ENCODE data around the gene HSD11B2. TPM values are rescaled to one million over a fixed set of nuclear protein-coding genes. Genes with fewer than 3 reads are reported as not detected.
A peak's percentile ranks its signal among the peaks of the same experiment; 100 is the strongest.

The HSD11B2 gene
- total RNA-seq, 1 experiment from 2014 or later = 33.4 TPM

DNA sequence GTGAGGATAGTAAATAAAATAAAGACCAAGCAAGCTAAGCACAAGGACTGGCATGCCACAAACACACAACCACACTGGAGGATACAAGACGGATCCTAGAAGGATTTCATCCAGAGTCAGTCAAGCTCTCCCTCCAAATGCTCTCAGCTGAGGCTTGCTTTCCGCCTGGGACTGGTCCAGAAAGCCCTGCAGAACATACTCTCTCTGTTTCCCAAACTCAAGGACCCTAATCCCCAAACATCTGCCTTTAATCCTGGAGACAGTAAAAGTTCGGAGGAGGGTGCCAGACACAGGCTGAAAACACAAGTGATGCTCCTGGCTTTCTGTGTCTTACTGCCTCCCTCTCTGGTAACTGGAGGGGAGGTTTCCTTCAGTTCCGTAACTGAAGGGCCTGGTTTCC lies 5.3 kb upstream of the HSD11B2 start (continued):
- TF ChIP-seq, protein P1, sequence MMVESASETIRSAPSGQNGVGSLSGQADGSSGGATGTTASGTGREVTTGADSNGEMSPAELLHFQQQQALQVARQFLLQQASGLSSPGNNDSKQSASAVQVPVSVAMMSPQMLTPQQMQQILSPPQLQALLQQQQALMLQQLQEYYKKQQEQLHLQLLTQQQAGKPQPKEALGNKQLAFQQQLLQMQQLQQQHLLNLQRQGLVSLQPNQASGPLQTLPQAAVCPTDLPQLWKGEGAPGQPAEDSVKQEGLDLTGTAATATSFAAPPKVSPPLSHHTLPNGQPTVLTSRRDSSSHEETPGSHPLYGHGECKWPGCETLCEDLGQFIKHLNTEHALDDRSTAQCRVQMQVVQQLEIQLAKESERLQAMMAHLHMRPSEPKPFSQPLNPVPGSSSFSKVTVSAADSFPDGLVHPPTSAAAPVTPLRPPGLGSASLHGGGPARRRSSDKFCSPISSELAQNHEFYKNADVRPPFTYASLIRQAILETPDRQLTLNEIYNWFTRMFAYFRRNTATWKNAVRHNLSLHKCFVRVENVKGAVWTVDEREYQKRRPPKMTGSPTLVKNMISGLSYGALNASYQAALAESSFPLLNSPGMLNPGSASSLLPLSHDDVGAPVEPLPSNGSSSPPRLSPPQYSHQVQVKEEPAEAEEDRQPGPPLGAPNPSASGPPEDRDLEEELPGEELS (CRISPR knock-in tag; IDR thresholded peaks at IDR 0.05) = no peak
- TF ChIP-seq ZNF263 (CRISPR knock-in tag; IDR thresholded peaks at IDR 0.05; ENCODE audit: low read depth) = no peak

DNA sequence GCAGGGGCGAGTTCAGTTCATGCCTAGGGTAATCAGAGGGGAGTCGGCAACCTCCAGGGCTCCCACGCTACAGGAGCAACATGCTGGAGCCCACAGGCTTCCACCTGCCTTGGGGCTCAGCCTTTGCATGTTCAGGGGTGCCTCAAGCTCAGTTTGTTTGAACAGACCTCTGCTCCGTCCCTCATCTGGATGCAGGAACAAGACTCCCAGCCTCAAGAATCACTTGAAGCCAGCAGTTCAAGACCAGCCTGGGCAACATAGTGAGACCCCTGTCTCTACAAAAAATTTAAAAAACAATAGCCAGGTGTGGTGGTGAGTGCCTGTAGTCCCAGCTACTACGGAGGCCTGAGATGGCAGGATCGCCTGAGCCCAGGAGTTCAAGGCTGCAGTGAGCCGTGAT lies 4.9 kb upstream of the HSD11B2 start:
- Mint-ChIP-seq H3K4me1 (peaks cover 85% of the 10 kb centered on the region), H3K27me3 (ENCODE audit: low read depth) (peaks cover 12% of the 10 kb centered on the region), H3K27ac (no peak overlapping the region), H3K9me3 (no peaks in the 10 kb centered on the region), H3K4me3 (no peak overlapping the region), H3K36me3 (no peaks in the 10 kb centered on the region)
- no peak for DNase-seq (ENCODE audit: low spot score)
- ChIA-PET POLR2A (no interaction called here), CTCF (interaction anchor here (1.0 to 10.4 kb wide), 9 partner anchors 9 to 165 kb away, joined by 3 to 234 read pairs (median 13); partner anchors contain the start of genes ATP6V0D1 and TPPP3)
- TF ChIP-seq ZNF121 (CRISPR knock-in tag; IDR thresholded peaks at IDR 0.05) (peak; percentile 97), OVOL2 (CRISPR knock-in tag; IDR thresholded peaks at IDR 0.05; ENCODE audit: borderline replicate concordance) (no peak), GRHL2 (CRISPR knock-in tag; IDR thresholded peaks at IDR 0.05; ENCODE audit: insufficient replicate concordance, severe bottlenecking) (no peak)
- ATAC-seq = no peak

DNA sequence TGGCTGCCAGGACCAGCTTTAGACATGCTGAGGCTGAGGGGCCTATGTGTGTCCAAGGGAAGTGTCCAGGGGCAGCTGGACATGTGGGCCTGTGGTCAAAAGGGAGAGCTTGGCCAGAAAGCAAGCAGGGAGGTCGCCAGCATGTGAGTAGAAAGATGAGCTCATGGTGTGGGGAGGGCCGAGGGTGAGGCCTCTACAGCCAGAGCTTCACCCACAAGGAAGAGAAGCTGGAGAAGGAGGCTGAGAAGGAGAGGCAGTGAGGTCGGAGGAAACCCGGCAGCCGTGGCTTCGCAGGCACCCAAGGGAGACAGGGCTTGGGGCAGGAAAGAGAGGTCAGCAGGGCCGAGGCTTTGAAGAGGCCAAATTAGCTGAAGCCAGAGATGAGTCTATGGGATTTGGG lies 4.0 kb upstream of the HSD11B2 start:
- TF ChIP-seq ZNF423 (CRISPR knock-in tag; IDR thresholded peaks at IDR 0.05) (no peak), JAZF1 (CRISPR knock-in tag; IDR thresholded peaks at IDR 0.05) (no peak), CREB1 (CRISPR knock-in tag; IDR thresholded peaks at IDR 0.05) (no peak), FOXP1 (CRISPR knock-in tag; IDR thresholded peaks at IDR 0.05; ENCODE audit: borderline replicate concordance) (no peak), RORB (CRISPR knock-in tag; IDR thresholded peaks at IDR 0.05) (no peak), MYBL2 (CRISPR knock-in tag; IDR thresholded peaks at IDR 0.05) (no peak), ETV6 (CRISPR knock-in tag; IDR thresholded peaks at IDR 0.05) (no peak)
- TF ChIP-seq, protein P2, sequence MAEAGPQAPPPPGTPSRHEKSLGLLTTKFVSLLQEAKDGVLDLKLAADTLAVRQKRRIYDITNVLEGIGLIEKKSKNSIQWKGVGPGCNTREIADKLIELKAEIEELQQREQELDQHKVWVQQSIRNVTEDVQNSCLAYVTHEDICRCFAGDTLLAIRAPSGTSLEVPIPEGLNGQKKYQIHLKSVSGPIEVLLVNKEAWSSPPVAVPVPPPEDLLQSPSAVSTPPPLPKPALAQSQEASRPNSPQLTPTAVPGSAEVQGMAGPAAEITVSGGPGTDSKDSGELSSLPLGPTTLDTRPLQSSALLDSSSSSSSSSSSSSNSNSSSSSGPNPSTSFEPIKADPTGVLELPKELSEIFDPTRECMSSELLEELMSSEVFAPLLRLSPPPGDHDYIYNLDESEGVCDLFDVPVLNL (CRISPR knock-in tag; IDR thresholded peaks at IDR 0.05; ENCODE audit: borderline replicate concordance, low read depth) = no peak
- TF ChIP-seq, protein P3, sequence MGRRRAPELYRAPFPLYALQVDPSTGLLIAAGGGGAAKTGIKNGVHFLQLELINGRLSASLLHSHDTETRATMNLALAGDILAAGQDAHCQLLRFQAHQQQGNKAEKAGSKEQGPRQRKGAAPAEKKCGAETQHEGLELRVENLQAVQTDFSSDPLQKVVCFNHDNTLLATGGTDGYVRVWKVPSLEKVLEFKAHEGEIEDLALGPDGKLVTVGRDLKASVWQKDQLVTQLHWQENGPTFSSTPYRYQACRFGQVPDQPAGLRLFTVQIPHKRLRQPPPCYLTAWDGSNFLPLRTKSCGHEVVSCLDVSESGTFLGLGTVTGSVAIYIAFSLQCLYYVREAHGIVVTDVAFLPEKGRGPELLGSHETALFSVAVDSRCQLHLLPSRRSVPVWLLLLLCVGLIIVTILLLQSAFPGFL (CRISPR knock-in tag; IDR thresholded peaks at IDR 0.05; ENCODE audit: borderline replicate concordance) = no peak
- TF ChIP-seq, protein P4, sequence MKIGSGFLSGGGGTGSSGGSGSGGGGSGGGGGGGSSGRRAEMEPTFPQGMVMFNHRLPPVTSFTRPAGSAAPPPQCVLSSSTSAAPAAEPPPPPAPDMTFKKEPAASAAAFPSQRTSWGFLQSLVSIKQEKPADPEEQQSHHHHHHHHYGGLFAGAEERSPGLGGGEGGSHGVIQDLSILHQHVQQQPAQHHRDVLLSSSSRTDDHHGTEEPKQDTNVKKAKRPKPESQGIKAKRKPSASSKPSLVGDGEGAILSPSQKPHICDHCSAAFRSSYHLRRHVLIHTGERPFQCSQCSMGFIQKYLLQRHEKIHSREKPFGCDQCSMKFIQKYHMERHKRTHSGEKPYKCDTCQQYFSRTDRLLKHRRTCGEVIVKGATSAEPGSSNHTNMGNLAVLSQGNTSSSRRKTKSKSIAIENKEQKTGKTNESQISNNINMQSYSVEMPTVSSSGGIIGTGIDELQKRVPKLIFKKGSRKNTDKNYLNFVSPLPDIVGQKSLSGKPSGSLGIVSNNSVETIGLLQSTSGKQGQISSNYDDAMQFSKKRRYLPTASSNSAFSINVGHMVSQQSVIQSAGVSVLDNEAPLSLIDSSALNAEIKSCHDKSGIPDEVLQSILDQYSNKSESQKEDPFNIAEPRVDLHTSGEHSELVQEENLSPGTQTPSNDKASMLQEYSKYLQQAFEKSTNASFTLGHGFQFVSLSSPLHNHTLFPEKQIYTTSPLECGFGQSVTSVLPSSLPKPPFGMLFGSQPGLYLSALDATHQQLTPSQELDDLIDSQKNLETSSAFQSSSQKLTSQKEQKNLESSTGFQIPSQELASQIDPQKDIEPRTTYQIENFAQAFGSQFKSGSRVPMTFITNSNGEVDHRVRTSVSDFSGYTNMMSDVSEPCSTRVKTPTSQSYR (CRISPR knock-in tag; IDR thresholded peaks at IDR 0.05) = no peak
- TF ChIP-seq, protein P5, sequence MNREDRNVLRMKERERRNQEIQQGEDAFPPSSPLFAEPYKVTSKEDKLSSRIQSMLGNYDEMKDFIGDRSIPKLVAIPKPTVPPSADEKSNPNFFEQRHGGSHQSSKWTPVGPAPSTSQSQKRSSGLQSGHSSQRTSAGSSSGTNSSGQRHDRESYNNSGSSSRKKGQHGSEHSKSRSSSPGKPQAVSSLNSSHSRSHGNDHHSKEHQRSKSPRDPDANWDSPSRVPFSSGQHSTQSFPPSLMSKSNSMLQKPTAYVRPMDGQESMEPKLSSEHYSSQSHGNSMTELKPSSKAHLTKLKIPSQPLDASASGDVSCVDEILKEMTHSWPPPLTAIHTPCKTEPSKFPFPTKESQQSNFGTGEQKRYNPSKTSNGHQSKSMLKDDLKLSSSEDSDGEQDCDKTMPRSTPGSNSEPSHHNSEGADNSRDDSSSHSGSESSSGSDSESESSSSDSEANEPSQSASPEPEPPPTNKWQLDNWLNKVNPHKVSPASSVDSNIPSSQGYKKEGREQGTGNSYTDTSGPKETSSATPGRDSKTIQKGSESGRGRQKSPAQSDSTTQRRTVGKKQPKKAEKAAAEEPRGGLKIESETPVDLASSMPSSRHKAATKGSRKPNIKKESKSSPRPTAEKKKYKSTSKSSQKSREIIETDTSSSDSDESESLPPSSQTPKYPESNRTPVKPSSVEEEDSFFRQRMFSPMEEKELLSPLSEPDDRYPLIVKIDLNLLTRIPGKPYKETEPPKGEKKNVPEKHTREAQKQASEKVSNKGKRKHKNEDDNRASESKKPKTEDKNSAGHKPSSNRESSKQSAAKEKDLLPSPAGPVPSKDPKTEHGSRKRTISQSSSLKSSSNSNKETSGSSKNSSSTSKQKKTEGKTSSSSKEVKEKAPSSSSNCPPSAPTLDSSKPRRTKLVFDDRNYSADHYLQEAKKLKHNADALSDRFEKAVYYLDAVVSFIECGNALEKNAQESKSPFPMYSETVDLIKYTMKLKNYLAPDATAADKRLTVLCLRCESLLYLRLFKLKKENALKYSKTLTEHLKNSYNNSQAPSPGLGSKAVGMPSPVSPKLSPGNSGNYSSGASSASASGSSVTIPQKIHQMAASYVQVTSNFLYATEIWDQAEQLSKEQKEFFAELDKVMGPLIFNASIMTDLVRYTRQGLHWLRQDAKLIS (CRISPR knock-in tag; IDR thresholded peaks at IDR 0.05; ENCODE audit: borderline replicate concordance) = no peak
- no peaks in the 10 kb centered on the region for H3K9me3 Mint-ChIP-seq
- H3K27me3 Mint-ChIP-seq (ENCODE audit: low read depth) = peaks cover 12% of the 10 kb centered on the region
- H3K27ac Mint-ChIP-seq = peak overlapping the region; percentile 37
- H3K4me1 Mint-ChIP-seq = peaks cover 78% of the 10 kb centered on the region
- POLR2A ChIA-PET = interaction anchor here (0.6 kb wide), 3 partner anchors 9 to 228 kb away, joined by 3 to 4 read pairs (median 4); no protein-coding TSS in a partner anchor
- CTCF ChIA-PET = interaction anchor here (0.6 to 10.4 kb wide), 15 partner anchors 20 to 498 kb away, joined by 3 to 234 read pairs (median 6); partner anchors contain the start of genes ATP6V0D1, NOL3 and TPPP3
- ATAC-seq = no peak
- DNase-seq (ENCODE audit: low spot score) = no peak
- H3K36me3 Mint-ChIP-seq = no peaks in the 10 kb centered on the region
- no peak overlapping the region for H3K4me3 Mint-ChIP-seq
